ENCODE data around the gene HMCN1.

Gene HMCN1

DNA sequence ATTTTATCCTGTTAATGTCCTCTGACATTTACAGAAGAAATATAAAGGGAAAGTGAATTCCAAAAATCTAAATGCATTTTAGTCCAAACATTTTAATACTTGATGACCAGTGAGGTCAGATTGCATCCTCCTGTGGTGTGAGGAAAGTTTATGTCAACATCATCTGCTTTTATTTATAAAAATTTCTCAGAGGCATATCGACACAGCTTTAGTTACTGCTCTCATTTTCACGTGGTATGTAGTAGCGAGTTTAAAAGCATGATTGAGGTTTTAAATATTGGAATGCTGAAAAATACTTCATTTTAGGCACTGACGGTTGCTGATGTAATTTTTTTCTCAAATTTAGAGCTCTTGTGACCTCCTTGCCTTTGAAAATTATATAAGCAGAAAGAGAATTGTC is 234.8 kb downstream of the HMCN1 start:
- DNase-seq (ENCODE audit: low spot score), result no peak
- TF ChIP-seq CTCF (IDR thresholded peaks at IDR 0.05; ENCODE audit: extremely low read depth, missing control alignments), result no peak

DNA sequence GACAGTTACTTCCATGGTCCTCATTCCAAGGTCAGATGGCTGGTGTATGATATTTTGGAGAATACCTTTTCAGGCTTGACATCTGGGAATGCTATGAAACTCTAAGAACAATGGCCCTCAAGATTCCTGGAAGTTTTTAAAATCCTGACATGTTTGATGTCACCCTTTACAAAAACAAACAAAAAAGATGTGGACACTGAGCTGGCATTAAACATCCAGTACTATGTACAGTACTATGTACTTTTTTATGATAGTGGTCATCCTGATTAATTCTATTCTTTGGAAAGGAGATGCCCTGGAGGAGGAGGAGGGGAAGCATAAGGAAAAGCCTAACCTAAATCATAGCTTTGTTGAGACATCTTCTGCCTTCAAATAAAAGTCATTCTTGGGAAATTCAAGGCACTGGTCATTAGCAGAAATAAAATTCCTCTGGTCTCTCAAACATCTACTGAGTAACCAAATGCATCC is 235.4 kb downstream of the HMCN1 start:
- TF ChIP-seq CTCF (IDR thresholded peaks at IDR 0.05; ENCODE audit: extremely low read depth, missing control alignments), result no peak
- no peak for DNase-seq (ENCODE audit: low spot score)

- no peak for TF ChIP-seq CTCF (IDR thresholded peaks at IDR 0.05; ENCODE audit: extremely low read depth, missing control alignments)
- no peak for DNase-seq (ENCODE audit: low spot score)
Observed at GRCh38 chr1:185971688-185972087, 237.5 kb downstream of the HMCN1 start.

DNA sequence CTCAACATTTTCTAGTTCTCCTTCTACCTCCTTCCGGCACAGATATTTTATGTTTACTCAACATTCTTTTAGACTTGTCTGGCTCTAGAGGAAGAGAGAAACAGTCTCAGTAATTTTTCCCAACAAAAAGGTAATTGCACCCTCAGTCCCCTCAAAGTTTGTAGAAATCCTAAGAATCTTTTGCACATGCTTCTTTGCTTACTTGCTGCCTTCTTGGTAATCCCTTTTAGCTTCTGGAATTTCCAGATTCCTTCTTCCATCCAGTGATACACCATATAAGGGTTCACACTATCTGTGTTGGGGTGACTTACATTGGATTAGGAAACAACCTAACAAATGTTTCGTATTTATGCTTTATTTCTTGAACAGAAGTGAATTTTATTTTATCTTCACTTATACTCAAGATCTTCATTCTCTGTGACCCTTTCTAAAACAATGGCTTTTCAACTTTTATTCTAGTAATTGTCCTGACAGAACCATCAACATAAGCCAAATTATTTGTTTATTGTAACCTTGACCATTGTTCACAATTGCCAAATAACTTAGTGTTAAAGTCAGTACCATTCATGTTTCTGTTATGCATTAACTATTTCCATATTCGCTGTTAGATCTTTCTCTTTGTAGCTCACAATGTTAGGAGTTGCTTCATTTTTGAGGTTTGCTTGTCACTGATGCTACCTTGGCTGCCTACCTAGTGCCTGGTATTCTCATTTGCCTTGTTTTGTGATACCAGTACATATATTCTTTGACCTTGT is 238.1 kb downstream of the HMCN1 start:
- DNase-seq (ENCODE audit: low spot score), result no peak
- no peak for TF ChIP-seq CTCF (IDR thresholded peaks at IDR 0.05; ENCODE audit: extremely low read depth, missing control alignments)

- DNase-seq (ENCODE audit: low spot score), result no peak
- no peak for TF ChIP-seq CTCF (IDR thresholded peaks at IDR 0.05; ENCODE audit: extremely low read depth, missing control alignments)
Observed at GRCh38 chr1:185973645-185974044, 239.5 kb downstream of the HMCN1 start.

- no peak for DNase-seq (ENCODE audit: low spot score)
- TF ChIP-seq CTCF (IDR thresholded peaks at IDR 0.05; ENCODE audit: extremely low read depth, missing control alignments), result no peak
Observed at GRCh38 chr1:185974367-185975170, 240.4 kb downstream of the HMCN1 start.

GRCh38 chr1:185980891-185981290 is 246.7 kb downstream of the HMCN1 start:
- no peak for TF ChIP-seq CTCF (IDR thresholded peaks at IDR 0.05; ENCODE audit: extremely low read depth, missing control alignments)
- no peak for DNase-seq (ENCODE audit: low spot score)
